ENCODE measurements around the gene ATG14.
"Not testable (repeated sequence)": the region's sequence is repeated elsewhere in the genome, so short reads cannot be mapped to it uniquely, and the experiment has no call there.

The ATG14 gene

GRCh38 chr14:55348766-55349453 is 62.7 kb downstream of the ATG14 start:
- no peaks in the 10 kb centered on the region for H3K27me3 ChIP-seq (replicated peaks)
- no peak for DNase-seq
- H3K27ac ChIP-seq, result no peak overlapping the region
- TF ChIP-seq CTCF (IDR thresholded peaks at IDR 0.05; ENCODE audit: low read depth, low read length, missing control alignments), result no peak
- in situ Hi-C loops (cut with HindIII; ENCODE audit: low pct_ligation_motif_present, low sequenced_read_pairs), result no loop called here
- H3K4me3 ChIP-seq (ENCODE audit: low read depth, low read length), result no peak overlapping the region
- peaks cover 14% of the 10 kb centered on the region for H3K36me3 ChIP-seq (replicated peaks)

DNA sequence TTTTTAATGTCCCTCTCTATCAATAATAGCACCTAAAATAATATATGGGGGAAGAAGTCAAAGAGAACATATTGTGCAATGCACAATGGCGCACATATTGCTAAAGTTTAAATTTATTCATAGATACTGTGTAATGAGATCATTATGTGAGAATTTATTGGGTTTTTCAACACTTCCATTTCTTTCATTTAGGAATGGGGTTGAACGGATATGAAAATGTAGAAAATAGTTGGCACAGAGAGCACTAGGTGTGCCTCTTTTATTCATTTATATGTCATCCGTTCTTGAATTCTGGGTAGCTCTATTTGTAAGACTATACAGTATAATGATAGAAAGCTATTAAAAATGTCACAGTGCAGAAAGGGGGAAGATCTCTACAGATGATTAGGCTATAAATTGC is 63.9 kb downstream of the ATG14 start:
- no peak overlapping the region for H3K27ac ChIP-seq
- TF ChIP-seq CTCF (IDR thresholded peaks at IDR 0.05; ENCODE audit: low read depth, low read length, missing control alignments), result no peak
- no peak for DNase-seq
- H3K36me3 ChIP-seq (replicated peaks), result peaks cover 14% of the 10 kb centered on the region
- H3K27me3 ChIP-seq (replicated peaks), result no peaks in the 10 kb centered on the region
- in situ Hi-C loops (cut with HindIII; ENCODE audit: low pct_ligation_motif_present, low sequenced_read_pairs), result no loop called here
- H3K4me3 ChIP-seq (ENCODE audit: low read depth, low read length), result no peak overlapping the region

GRCh38 chr14:55347040-55347439 is 64.6 kb downstream of the ATG14 start:
- Histone ChIP-seq H3K4me3 (ENCODE audit: low read depth, low read length) (no peak overlapping the region), H3K36me3 (replicated peaks) (peaks cover 7% of the 10 kb centered on the region), H3K27ac (no peak overlapping the region), H3K27me3 (replicated peaks) (no peaks in the 10 kb centered on the region)
- DNase-seq, result no peak
- in situ Hi-C loops (cut with HindIII; ENCODE audit: low pct_ligation_motif_present, low sequenced_read_pairs), result no loop called here
- TF ChIP-seq CTCF (IDR thresholded peaks at IDR 0.05; ENCODE audit: low read depth, low read length, missing control alignments), result no peak

DNA sequence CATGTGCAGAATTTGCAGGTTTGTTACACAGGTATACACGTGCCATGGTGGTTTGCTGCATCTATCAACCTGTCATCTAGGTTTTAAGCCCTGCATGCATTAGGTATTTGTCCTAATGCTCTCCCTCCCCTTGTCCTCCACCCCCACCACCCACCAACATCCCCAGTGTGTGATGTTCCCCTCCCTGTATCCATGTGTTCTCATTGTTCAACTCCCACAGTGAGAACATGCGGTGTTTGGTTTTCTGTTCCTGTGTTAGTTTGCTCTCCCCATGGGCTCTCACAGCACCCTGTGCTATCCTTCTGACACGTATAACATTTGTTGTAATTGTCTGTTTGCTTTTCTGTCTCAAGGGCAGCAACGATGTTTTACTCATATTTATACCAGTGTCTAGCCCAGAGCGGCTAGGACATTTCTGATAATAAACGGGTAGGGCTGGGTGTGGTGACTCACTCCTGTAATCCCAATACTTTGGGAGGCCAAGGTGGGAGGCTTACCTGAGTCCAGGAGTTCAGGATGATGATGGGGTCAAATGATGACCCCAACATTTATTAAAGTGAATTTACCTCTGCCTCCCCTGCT is 67.0 kb downstream of the ATG14 start:
- H3K27ac ChIP-seq; H3K4me3 ChIP-seq (ENCODE audit: low read depth, low read length); DNase-seq; in situ Hi-C loops (cut with HindIII; ENCODE audit: low pct_ligation_motif_present, low sequenced_read_pairs); H3K36me3 ChIP-seq (replicated peaks); H3K27me3 ChIP-seq (replicated peaks): not testable (repeated sequence)

DNA sequence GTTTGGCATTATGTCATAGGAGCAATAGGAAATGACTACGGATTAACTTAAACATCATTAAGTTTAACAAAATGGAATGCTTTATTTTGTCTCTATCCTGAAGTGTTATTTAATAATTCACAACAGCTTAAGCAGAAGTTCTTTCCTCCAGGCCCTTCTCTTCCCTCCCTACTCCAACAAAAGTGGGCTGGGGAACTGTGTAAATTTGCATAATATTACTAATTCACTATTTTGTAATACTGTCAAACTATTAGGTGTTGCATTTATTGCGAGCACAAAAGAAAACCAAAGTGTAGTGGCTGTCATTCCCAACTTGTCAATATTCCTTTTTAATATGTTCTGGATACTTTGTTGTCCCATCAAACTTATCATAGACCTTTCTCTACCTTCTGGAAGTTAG is 69.8 kb downstream of the ATG14 start:
- Histone ChIP-seq H3K36me3 (replicated peaks) (no peaks in the 10 kb centered on the region), H3K27me3 (replicated peaks) (no peaks in the 10 kb centered on the region), H3K4me3 (ENCODE audit: low read depth, low read length) (no peak overlapping the region), H3K27ac (no peak overlapping the region)
- in situ Hi-C loops (cut with HindIII; ENCODE audit: low pct_ligation_motif_present, low sequenced_read_pairs), result no loop called here
- DNase-seq, result no peak
- TF ChIP-seq CTCF (IDR thresholded peaks at IDR 0.05; ENCODE audit: low read depth, low read length, missing control alignments), result no peak

DNA sequence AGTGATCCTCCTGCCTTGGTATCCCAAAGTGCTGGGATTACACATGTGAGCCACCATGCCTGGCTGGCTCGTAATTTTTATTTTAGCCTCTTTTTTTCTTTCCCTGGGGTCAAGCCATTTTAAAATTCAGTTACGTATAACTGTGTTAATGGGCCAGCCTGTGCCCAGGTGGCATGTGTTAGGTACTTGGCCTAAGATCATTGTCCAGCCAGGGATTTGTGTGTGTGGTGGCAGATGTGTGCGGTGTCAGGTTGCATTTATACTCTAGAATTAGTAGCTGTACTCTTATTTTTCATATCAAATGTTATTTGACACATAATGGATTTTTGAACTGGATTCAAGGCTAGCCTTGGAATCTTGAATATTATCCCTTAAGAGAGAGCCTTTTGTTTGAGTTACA is 71.1 kb downstream of the ATG14 start:
- no peak for DNase-seq
- Histone ChIP-seq H3K27ac (no peak overlapping the region), H3K27me3 (replicated peaks) (no peaks in the 10 kb centered on the region), H3K4me3 (ENCODE audit: low read depth, low read length) (no peak overlapping the region), H3K36me3 (replicated peaks) (no peaks in the 10 kb centered on the region)
- no peak for TF ChIP-seq CTCF (IDR thresholded peaks at IDR 0.05; ENCODE audit: low read depth, low read length, missing control alignments)
- in situ Hi-C loops (cut with HindIII; ENCODE audit: low pct_ligation_motif_present, low sequenced_read_pairs), result no loop called here

Data from brain microvascular endothelial cell (primary cell).